Endodermal cell (in vitro differentiated cells): ENCODE results near the gene EFNB1. TPM values are rescaled to one million over a fixed set of nuclear protein-coding genes. Genes with fewer than 3 reads are reported as not detected.

Source experiments
- DNase-seq: peaks from one replicate; pipeline ENCODE4 v3.0.0-alpha.2; 2017
- H3K27ac ChIP-seq: 2 replicates; pipeline ENCODE4 v1.5.1; 2013; ENCODE audit warnings: mild to moderate bottlenecking, low read depth, low read length, moderate library complexity
- H3K27me3 ChIP-seq: 2 replicates; pipeline ENCODE4 v1.6.1; 2013; ENCODE audit warnings: mild to moderate bottlenecking, low read length, moderate library complexity; ENCODE audit not compliant: insufficient read depth, control insufficient read depth, poor library complexity, severe bottlenecking
- H3K36me3 ChIP-seq: 2 replicates; pipeline ENCODE4 v1.7.0; 2013; ENCODE audit warnings: mild to moderate bottlenecking, low read length, moderate library complexity; ENCODE audit not compliant: control insufficient read depth, insufficient read depth
- H3K4me1 ChIP-seq: one replicate; pipeline ENCODE4 v1.7.0; 2013; ENCODE audit warnings: low read length; ENCODE audit not compliant: control insufficient read depth, insufficient read depth
- H3K4me3 ChIP-seq: 2 replicates; pipeline ENCODE4 v1.5.1; 2013; ENCODE audit warnings: mild to moderate bottlenecking, low read length, moderate library complexity
- H3K9ac ChIP-seq: 2 replicates; pipeline ENCODE4 v1.6.1; 2013; ENCODE audit warnings: mild to moderate bottlenecking, low read length, moderate library complexity; ENCODE audit not compliant: poor library complexity, severe bottlenecking; ENCODE audit errors: extremely low read depth
- H3K9me3 ChIP-seq: 2 replicates; pipeline ENCODE4 v1.6.1; 2013; ENCODE audit warnings: mild to moderate bottlenecking, low read length, moderate library complexity; ENCODE audit not compliant: control insufficient read depth
- H3K27ac Mint-ChIP-seq: 2 replicates; pipeline ENCODE4 v1.8.0; 2020; ENCODE audit warnings: mixed read lengths
- H3K27me3 Mint-ChIP-seq: 2 replicates; pipeline ENCODE4 v1.8.0; 2021; ENCODE audit warnings: mild to moderate bottlenecking, mixed read lengths; ENCODE audit not compliant: insufficient read depth
- H3K36me3 Mint-ChIP-seq: 2 replicates; pipeline ENCODE4 v1.8.0; 2020; ENCODE audit warnings: low read depth, mixed read lengths
- H3K4me1 Mint-ChIP-seq: 2 replicates; pipeline ENCODE4 v1.8.0; 2020; ENCODE audit warnings: mixed read lengths
- H3K4me3 Mint-ChIP-seq: 2 replicates; pipeline ENCODE4 v1.8.0; 2020; ENCODE audit warnings: mild to moderate bottlenecking, moderate library complexity, mixed read lengths
- H3K9me3 Mint-ChIP-seq: 2 replicates; pipeline ENCODE4 v1.8.0; 2020; ENCODE audit warnings: mild to moderate bottlenecking, mixed read lengths
- whole genome bisulfite sequencing, 2 experiments: methylation state at CpG; one replicate each; pipeline versions ENCODE4 v1.1.5 to v1.1.7; 2013; ENCODE audit warnings: missing lambda C conversion rate in 2 of 2, mixed read lengths in 1 of 2; ENCODE audit not compliant: insufficient coverage in 1 of 2, insufficient read length in 1 of 2; 5-methylcytosine and 5-hydroxymethylcytosine counted together
- total RNA-seq, 2 donors: library from RNA; stranded (reverse); fragmentation: NEBNext Ultra II Directional in 1 of 2; extraction: Animal tissue kit (Norgen Biotek cat#: 25700) in 1 of 2; gene quantifications; 2 replicates in 1 of 2; 3 replicates in 1 of 2; pipeline ENCODE4 v1.2.1, GENCODE V29; 2021
- TF ChIP-seq, protein P1 (sequence below): fragments of 200-600 bp; sonication (generic); conservative IDR thresholded peaks from 2 replicates; pipeline ENCODE4 v1.5.0; 2021; ENCODE audit warnings: antibody characterized with exemption, mild to moderate bottlenecking

The EFNB1 gene
- total RNA-seq, 2 donors from 2014 or later = 11.1 to 13.6 TPM

DNA sequence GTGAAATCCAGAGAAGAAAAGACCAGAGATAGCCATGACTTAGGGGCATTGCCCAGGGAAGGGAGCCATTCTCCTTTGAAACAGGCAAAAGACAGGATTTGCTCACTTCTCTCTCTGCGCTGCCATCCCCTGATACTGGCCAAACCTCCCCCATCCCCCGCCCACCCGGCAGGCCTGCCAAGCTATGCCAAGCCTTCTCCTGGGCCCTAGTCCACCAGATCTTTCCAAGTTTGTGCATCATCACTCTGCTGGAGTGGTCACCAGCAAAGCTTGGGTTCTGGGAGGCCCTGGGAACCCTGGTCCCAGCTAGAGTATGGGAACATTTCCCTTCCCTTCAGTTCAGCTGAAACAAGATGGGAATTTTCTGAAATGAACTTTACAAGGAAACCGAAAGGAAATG is 18.4 kb downstream of the EFNB1 start:
- peaks cover 11% of the 10 kb centered on the region for H3K4me1 Mint-ChIP-seq
- Histone ChIP-seq H3K9me3 (no peaks in the 10 kb centered on the region), H3K4me3 (no peak overlapping the region), H3K27ac (peak overlapping the region; percentile 82), H3K36me3 (no peaks in the 10 kb centered on the region), H3K4me1 (no peaks in the 10 kb centered on the region), H3K9ac (no peak overlapping the region), H3K27me3 (no peaks in the 10 kb centered on the region)
- no peak for DNase-seq
- TF ChIP-seq, protein P1, sequence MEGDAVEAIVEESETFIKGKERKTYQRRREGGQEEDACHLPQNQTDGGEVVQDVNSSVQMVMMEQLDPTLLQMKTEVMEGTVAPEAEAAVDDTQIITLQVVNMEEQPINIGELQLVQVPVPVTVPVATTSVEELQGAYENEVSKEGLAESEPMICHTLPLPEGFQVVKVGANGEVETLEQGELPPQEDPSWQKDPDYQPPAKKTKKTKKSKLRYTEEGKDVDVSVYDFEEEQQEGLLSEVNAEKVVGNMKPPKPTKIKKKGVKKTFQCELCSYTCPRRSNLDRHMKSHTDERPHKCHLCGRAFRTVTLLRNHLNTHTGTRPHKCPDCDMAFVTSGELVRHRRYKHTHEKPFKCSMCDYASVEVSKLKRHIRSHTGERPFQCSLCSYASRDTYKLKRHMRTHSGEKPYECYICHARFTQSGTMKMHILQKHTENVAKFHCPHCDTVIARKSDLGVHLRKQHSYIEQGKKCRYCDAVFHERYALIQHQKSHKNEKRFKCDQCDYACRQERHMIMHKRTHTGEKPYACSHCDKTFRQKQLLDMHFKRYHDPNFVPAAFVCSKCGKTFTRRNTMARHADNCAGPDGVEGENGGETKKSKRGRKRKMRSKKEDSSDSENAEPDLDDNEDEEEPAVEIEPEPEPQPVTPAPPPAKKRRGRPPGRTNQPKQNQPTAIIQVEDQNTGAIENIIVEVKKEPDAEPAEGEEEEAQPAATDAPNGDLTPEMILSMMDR = no peak
- H3K9me3 Mint-ChIP-seq = peaks cover 48% of the 10 kb centered on the region
- H3K27ac Mint-ChIP-seq = no peak overlapping the region
- no peak overlapping the region for H3K4me3 Mint-ChIP-seq
- 77 to 80% methylated on average over 1 to 4 of the region's 4 CpGs for WGBS, 2 experiments
- peaks cover 15% of the 10 kb centered on the region for H3K27me3 Mint-ChIP-seq
- H3K36me3 Mint-ChIP-seq = no peaks in the 10 kb centered on the region

DNA sequence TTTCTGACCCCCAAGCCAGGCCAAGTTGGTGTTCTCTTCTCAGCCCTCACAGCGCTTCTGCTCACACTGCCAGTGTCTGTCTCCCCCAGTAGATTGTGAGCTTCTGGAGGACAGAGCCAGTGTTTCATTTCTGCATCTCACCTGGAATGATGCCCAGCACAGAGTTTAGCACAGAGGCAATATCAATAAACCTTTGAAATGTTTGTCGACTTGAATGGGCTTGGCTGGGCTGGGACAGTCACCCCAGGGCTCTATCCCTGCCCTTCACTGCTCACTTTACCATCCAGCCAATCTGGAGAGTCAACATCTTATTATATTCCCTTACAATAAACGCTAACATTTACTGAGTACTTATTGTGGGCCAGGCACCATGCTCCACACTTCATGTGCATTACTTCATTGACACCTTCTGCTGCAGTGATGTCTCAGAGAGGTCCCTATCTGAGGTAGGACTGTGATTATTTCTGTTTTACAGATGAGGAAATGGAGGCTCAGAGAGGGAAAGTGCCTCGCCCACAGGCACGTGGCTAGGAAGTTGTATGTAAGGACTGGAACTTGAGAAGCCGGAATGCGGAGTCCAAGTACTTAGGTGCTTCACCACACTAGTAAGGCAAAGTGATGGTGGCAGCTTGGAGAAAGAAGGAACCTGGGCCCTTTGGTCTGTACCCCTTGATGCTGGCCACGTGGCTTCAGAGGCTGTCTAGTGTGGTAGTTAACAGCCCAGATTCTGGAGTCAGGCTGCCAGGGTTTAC is 19.5 kb downstream of the EFNB1 start:
- Histone ChIP-seq H3K4me3 (no peak overlapping the region), H3K4me1 (no peaks in the 10 kb centered on the region), H3K27me3 (no peaks in the 10 kb centered on the region), H3K27ac (no peak overlapping the region), H3K9ac (no peak overlapping the region), H3K36me3 (no peaks in the 10 kb centered on the region), H3K9me3 (no peaks in the 10 kb centered on the region)
- Mint-ChIP-seq H3K36me3 (no peaks in the 10 kb centered on the region), H3K27ac (no peak overlapping the region), H3K9me3 (peaks cover 42% of the 10 kb centered on the region), H3K4me3 (no peak overlapping the region), H3K4me1 (peaks cover 8% of the 10 kb centered on the region), H3K27me3 (peaks cover 15% of the 10 kb centered on the region)
- WGBS, 2 experiments = 79 to 91% methylated on average over 5 to 8 of the region's 8 CpGs
- TF ChIP-seq, protein P1 = no peak
- no peak for DNase-seq

DNA sequence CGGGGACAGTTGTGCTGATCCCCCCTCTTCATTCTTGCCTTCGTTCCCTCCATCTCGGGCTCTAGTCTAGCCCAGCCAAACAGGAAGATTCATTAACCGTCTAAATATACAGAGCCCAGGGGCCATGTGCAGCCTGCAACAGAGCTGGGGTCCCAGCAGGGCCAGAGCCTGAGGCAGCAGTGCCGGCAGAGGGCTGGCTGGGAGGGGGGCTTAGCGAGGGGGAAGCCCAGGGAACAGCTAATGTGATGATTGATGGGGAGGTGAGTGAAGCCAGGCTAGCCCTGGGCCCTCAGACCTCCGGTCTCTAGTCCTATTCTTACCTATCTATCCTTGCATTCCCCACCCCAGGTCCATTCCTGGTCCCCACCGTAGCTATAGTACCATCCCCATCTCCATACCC is 22.3 kb downstream of the EFNB1 start:
- Histone ChIP-seq H3K27me3 (no peaks in the 10 kb centered on the region), H3K4me1 (no peaks in the 10 kb centered on the region), H3K27ac (no peak overlapping the region), H3K4me3 (no peak overlapping the region), H3K36me3 (no peaks in the 10 kb centered on the region), H3K9me3 (no peaks in the 10 kb centered on the region), H3K9ac (no peak overlapping the region)
- Mint-ChIP-seq H3K27ac (no peak overlapping the region), H3K36me3 (no peaks in the 10 kb centered on the region), H3K4me1 (peaks cover 14% of the 10 kb centered on the region), H3K27me3 (peaks cover 15% of the 10 kb centered on the region), H3K4me3 (no peak overlapping the region), H3K9me3 (peaks cover 45% of the 10 kb centered on the region)
- DNase-seq = no peak
- TF ChIP-seq, protein P1 = no peak
- 75 to 100% methylated on average over 1 to 7 of the region's 8 CpGs for WGBS, 2 experiments
